SH-SY5Y (cell line): Measurements from ENCODE around the gene COA6.

Source experiments
- GATA2 ChIP-seq: IDR thresholded peaks from 2 replicates; pipeline ENCODE4 v1.6.1; 2011; ENCODE audit warnings: mild to moderate bottlenecking, low read depth, low read length
- GATA3 ChIP-seq: IDR thresholded peaks from 2 replicates; pipeline ENCODE4 v1.6.1; 2011; ENCODE audit warnings: low read depth, mild to moderate bottlenecking, low read length, moderate library complexity

DNA sequence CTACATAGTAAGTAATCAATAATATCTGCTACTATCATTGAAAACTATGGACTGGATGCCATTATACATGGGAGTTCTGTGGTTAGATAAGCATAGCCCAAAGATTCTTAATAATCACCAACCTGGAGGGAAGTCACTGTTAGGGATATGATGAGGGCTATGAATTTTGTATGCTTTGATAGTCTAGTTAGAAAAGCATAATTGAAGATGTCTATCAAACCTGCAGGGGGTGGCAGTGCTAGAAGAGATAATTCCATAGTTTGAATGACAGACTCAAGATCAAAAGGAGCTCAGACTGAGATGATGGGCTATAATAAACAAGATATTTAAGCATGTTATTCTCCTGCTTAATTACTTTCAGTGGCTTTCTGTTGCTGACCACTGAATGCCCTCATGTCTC, 15.4 kb upstream of the COA6 start:
- TF ChIP-seq GATA2 (no peak), GATA3 (no peak)
